GM18498 (cell line): ENCODE results near the gene C6orf62.
A peak's percentile ranks its signal among the peaks of the same experiment; 100 is the strongest.
"Not testable (repeated sequence)": the region's sequence is repeated elsewhere in the genome, so short reads cannot be mapped to it uniquely, and the experiment has no call there.

Experiments used
- ATAC-seq: cut with Tn5 transposase; IDR thresholded peaks from one replicate; pipeline ENCODE4 v1.9.1; 2021; ENCODE audit warnings: mild to moderate bottlenecking, moderate library complexity; ENCODE audit not compliant: unreplicated experiment

The C6orf62 gene

GRCh38 chr6:24702720-24703282 is 16.2 kb downstream of the C6orf62 start:
- no peak for ATAC-seq

- no peak for ATAC-seq
Observed at GRCh38 chr6:24699521-24700359, 19.2 kb downstream of the C6orf62 start.

- ATAC-seq = no peak
Observed at GRCh38 chr6:24696097-24696496, 22.9 kb downstream of the C6orf62 start.

- peak; percentile 65 for ATAC-seq
Observed at GRCh38 chr6:24695635-24696034, 23.3 kb downstream of the C6orf62 start.

GRCh38 chr6:24694198-24694597 is 24.8 kb downstream of the C6orf62 start:
- peak; percentile 54 for ATAC-seq

- no peak for ATAC-seq
Observed at GRCh38 chr6:24692848-24693592, 25.9 kb downstream of the C6orf62 start.

GRCh38 chr6:24692415-24692814 is 26.5 kb downstream of the C6orf62 start:
- ATAC-seq = no peak

GRCh38 chr6:24692003-24692402 is 27.0 kb downstream of the C6orf62 start:
- ATAC-seq = no peak

GRCh38 chr6:24691550-24691949 is 27.4 kb downstream of the C6orf62 start:
- ATAC-seq = no peak

- ATAC-seq = no peak
Observed at GRCh38 chr6:24690593-24690992, 28.4 kb downstream of the C6orf62 start.

GRCh38 chr6:24689964-24690363 is 29.0 kb downstream of the C6orf62 start:
- ATAC-seq = no peak

- ATAC-seq = no peak
Observed at GRCh38 chr6:24686946-24687345, 32.0 kb downstream of the C6orf62 start.

GRCh38 chr6:24686408-24686807 is 32.5 kb downstream of the C6orf62 start:
- ATAC-seq = no peak

- ATAC-seq = no peak
Observed at GRCh38 chr6:24683297-24684296, 35.4 kb downstream of the C6orf62 start.

GRCh38 chr6:24680582-24680981 is 38.4 kb downstream of the C6orf62 start:
- ATAC-seq = no peak

GRCh38 chr6:24678792-24679352 is 40.1 kb downstream of the C6orf62 start:
- ATAC-seq = not testable (repeated sequence)

- no peak for ATAC-seq
Observed at GRCh38 chr6:24673625-24674024, 45.3 kb downstream of the C6orf62 start.

- ATAC-seq = no peak
Observed at GRCh38 chr6:24672620-24673182, 46.3 kb downstream of the C6orf62 start.

GRCh38 chr6:24671077-24671476 is 47.9 kb downstream of the C6orf62 start:
- not testable (repeated sequence) for ATAC-seq

GRCh38 chr6:24670492-24670891 is 48.5 kb downstream of the C6orf62 start:
- not testable (repeated sequence) for ATAC-seq
